Endothelial cell of umbilical vein (primary cell): Measurements from ENCODE around the gene IMPG1. TPM values are rescaled to one million over a fixed set of nuclear protein-coding genes. Genes with fewer than 3 reads are reported as not detected.

Experiments
- BruUV-seq: library from RNA; stranded (reverse); fragments of 400-500 nt; replicated peaks from 2 replicates; lab custom pipeline; 2021; lab: Mats Ljungman, UMichigan
- CTCF ChIA-PET: fragments of 300-600, 350-600 bp; sonication (Branson Sonifier 250); formaldehyde crosslinking; loops from one replicate; lab custom pipeline; 2021; ENCODE audit warnings: antibody characterized with exemption, inconsistent platforms; lab: Charles Lee
- POLR2A ChIA-PET: fragments of 300-600, 350-600 bp; sonication (Branson Sonifier 250); formaldehyde crosslinking; loops from one replicate; lab custom pipeline; 2021; ENCODE audit warnings: antibody characterized with exemption, inconsistent platforms; lab: Charles Lee
- DNase-seq: peaks from one replicate; pipeline ENCODE4 v3.0.0-alpha.2; 2011; ENCODE audit warnings: low read depth, low spot score
- FAIRE-seq: peaks from 2 replicates; lab custom pipeline; 2011; peaks lifted over from hg19 to GRCh38; lab: Jason Lieb, UNC
- H2AFZ ChIP-seq: 2 replicates; pipeline ENCODE4 v1.6.0; 2012; ENCODE audit warnings: low read depth, low read length, control low read depth, inconsistent platforms
- H3K27ac ChIP-seq: 2 replicates; pipeline ENCODE4 v1.5.1; 2011; ENCODE audit warnings: low read depth, mild to moderate bottlenecking, control low read depth, low read length, moderate library complexity; ENCODE audit not compliant: insufficient read depth
- H3K27me3 ChIP-seq, 2 experiments: 2 replicates each; pipeline versions ENCODE4 v1.6.0 to v1.6.1; 2011; ENCODE audit warnings: low read length in 2 of 2, mixed read lengths in 1 of 2; ENCODE audit not compliant: control insufficient read depth in 2 of 2, insufficient read depth in 2 of 2
- H3K36me3 ChIP-seq, 2 experiments: 2 replicates in 1 of 2; 3 replicates in 1 of 2; pipeline ENCODE4 v1.5.1; 2011; ENCODE audit warnings: low read length in 2 of 2, mild to moderate bottlenecking in 1 of 2, moderate library complexity in 1 of 2; ENCODE audit not compliant: control insufficient read depth in 2 of 2, insufficient read depth in 2 of 2; ENCODE audit errors: extremely low read depth in 1 of 2
- H3K4me1 ChIP-seq: 3 replicates; pipeline ENCODE4 v1.5.1; 2011; ENCODE audit warnings: mild to moderate bottlenecking, low read length; ENCODE audit not compliant: control insufficient read depth, insufficient read depth; ENCODE audit errors: extremely low read depth
- H3K4me2 ChIP-seq: 2 replicates; pipeline ENCODE4 v1.6.1; 2011; ENCODE audit warnings: low read length, control low read depth, mixed read lengths; ENCODE audit not compliant: insufficient read depth
- H3K4me3 ChIP-seq, 3 experiments: fragments of 200-600 bp in 1 of 3; sonication (generic), shearing (Covaris generic) in 1 of 3; replicated peaks in 1 of 3; 2 replicates each; pipeline ENCODE4 v1.5.1; 2011 to 2016; ENCODE audit warnings: control low read depth in 3 of 3, low read length in 3 of 3, mild to moderate bottlenecking in 2 of 3, inconsistent platforms in 1 of 3, low read depth in 1 of 3, moderate library complexity in 1 of 3; ENCODE audit not compliant: insufficient read depth in 1 of 3
- H3K79me2 ChIP-seq: 2 replicates; pipeline ENCODE4 v1.6.0; 2012; ENCODE audit warnings: low read length, inconsistent platforms; ENCODE audit not compliant: control insufficient read depth, insufficient read depth
- H3K9ac ChIP-seq: replicated peaks from 2 replicates; pipeline ENCODE3; 2011; ENCODE audit warnings: low read length, control low read depth; ENCODE audit not compliant: insufficient read depth; ENCODE audit errors: extremely low read depth
- H3K9me1 ChIP-seq: replicated peaks from 3 replicates; pipeline ENCODE4 v1.6.0; 2011; ENCODE audit warnings: mild to moderate bottlenecking, low read length; ENCODE audit not compliant: control insufficient read depth, insufficient read depth; ENCODE audit errors: extremely low read depth
- H3K9me3 ChIP-seq: replicated peaks from 2 replicates; pipeline ENCODE4 v1.5.1; 2012; ENCODE audit warnings: low read length, inconsistent platforms; ENCODE audit not compliant: control insufficient read depth, insufficient read depth
- H4K20me1 ChIP-seq: replicated peaks from 2 replicates; pipeline ENCODE3; 2011; ENCODE audit warnings: mild to moderate bottlenecking, low read length; ENCODE audit not compliant: control insufficient read depth, insufficient read depth; ENCODE audit errors: extremely low read depth
- CTCF ChIP-seq, 2 donors: IDR thresholded peaks; 1 replicate in 1 of 2; 2 replicates in 1 of 2; pipeline ENCODE4 v1.5.1; 2011; ENCODE audit warnings: low read length in 2 of 2, mild to moderate bottlenecking in 2 of 2, moderate library complexity in 2 of 2, control low read depth in 1 of 2, inconsistent platforms in 1 of 2, low read depth in 1 of 2; ENCODE audit not compliant: insufficient read depth in 1 of 2; ENCODE audit errors: extremely low read depth in 1 of 2
- EZH2 ChIP-seq: IDR thresholded peaks from 2 replicates; pipeline ENCODE4 v1.6.1; 2012; ENCODE audit warnings: borderline replicate concordance, low read depth, mild to moderate bottlenecking, moderate library complexity, low read length, inconsistent platforms; ENCODE audit not compliant: severe bottlenecking
- FOS ChIP-seq: IDR thresholded peaks from 2 replicates; pipeline ENCODE4 v1.6.1; 2011; ENCODE audit warnings: mild to moderate bottlenecking, low read length, moderate library complexity, borderline replicate concordance; ENCODE audit not compliant: insufficient read depth
- GATA2 ChIP-seq: IDR thresholded peaks from 2 replicates; pipeline ENCODE4 v1.7.0; 2011; ENCODE audit warnings: low read depth, mild to moderate bottlenecking, moderate library complexity, mixed read lengths, low read length; ENCODE audit not compliant: insufficient read length, insufficient read depth
- JUN ChIP-seq: IDR thresholded peaks from 2 replicates; pipeline ENCODE4 v1.6.1; 2011; ENCODE audit warnings: borderline replicate concordance, low read depth; ENCODE audit not compliant: insufficient read length, insufficient read depth
- MAX ChIP-seq: IDR thresholded peaks from 2 replicates; pipeline ENCODE4 v1.6.1; 2011; ENCODE audit not compliant: insufficient read depth, insufficient read length
- MYC ChIP-seq: IDR thresholded peaks from one replicate; pipeline ENCODE4 v1.6.1; 2011; ENCODE audit warnings: mild to moderate bottlenecking, low read depth, low read length
- POLR2A ChIP-seq: IDR thresholded peaks from 2 replicates; pipeline ENCODE4 v1.6.1; 2012; ENCODE audit warnings: low read depth, mild to moderate bottlenecking, control low read depth, low read length
- POLR2AphosphoS5 ChIP-seq: IDR thresholded peaks from 2 replicates; pipeline ENCODE4 v1.6.1; 2012; ENCODE audit warnings: low read depth, mild to moderate bottlenecking, control low read depth, low read length, moderate library complexity; ENCODE audit not compliant: insufficient read depth
- dilution Hi-C: fragments of 300-500 bp; cut with MboI; formaldehyde crosslinking; loops from one replicate; pipeline ENCODE4 v1.15.0; 2019; ENCODE audit warnings: low sequenced_read_pairs; ENCODE audit not compliant: extremely low pct_ligation_motif_present
- intact Hi-C: fragments of 100-400 bp; cut with micrococcal nuclease; formaldehyde crosslinking; loops from one replicate; pipeline ENCODE4 v1.10.0; 2022
- polyA plus RNA-seq, 4 experiments: library from polyadenylated mRNA; depleted of rRNA in 3 of 4; stranded (reverse) in 3 of 4; unstranded in 1 of 4; fragments of >200 nt; gene quantifications; 2 replicates each; pipeline versions ENCODE4 v1.2.1 to v1.2.3, GENCODE V29; 2011 to 2012; ENCODE audit warnings: missing spikeins in 1 of 4
- total RNA-seq: library from RNA; stranded (reverse); gene quantifications from 2 replicates; pipeline ENCODE4 v1.2.3, GENCODE V29; 2021

IMPG1 gene
- total and polyA plus RNA-seq, 2 donors (not counting 3 experiments of a cell fraction or from before 2014, with no cell fraction given) = not detected

- dilution Hi-C loops (no loop called here), intact Hi-C loops (no loop called here)
- no peaks in the 10 kb centered on the region for H4K20me1 ChIP-seq
- no peaks in the 10 kb centered on the region for H3K9me3 ChIP-seq
- H3K27ac ChIP-seq = no peak overlapping the region
- H2AFZ ChIP-seq = no peak overlapping the region
- no peak overlapping the region for H3K4me3 ChIP-seq
- H3K36me3 ChIP-seq = peaks cover 4 to 16% of the 10 kb centered on the region in 2 experiments
- H3K9ac ChIP-seq = no peak overlapping the region
- H3K9me1 ChIP-seq = no peaks in the 10 kb centered on the region
- FAIRE-seq = no peak
- no peak overlapping the region for H3K4me2 ChIP-seq
- no peak for DNase-seq
- H3K79me2 ChIP-seq = no peaks in the 10 kb centered on the region
- no peaks in the 10 kb centered on the region for H3K27me3 ChIP-seq
- BruUV-seq = no TSS peak
- POLR2A ChIA-PET = no interaction called here
- CTCF ChIA-PET = interaction anchor here (1.6 kb wide), 1 partner anchor 17 kb away, joined by 15 read pairs; no protein-coding TSS in a partner anchor
- no peak for TF ChIP-seq POLR2AphosphoS5
- TF ChIP-seq MYC = no peak
- TF ChIP-seq POLR2A = no peak
- TF ChIP-seq EZH2 = no peak
- no peak for TF ChIP-seq FOS
- TF ChIP-seq CTCF (IDR thresholded peaks at IDR 0.05; ENCODE audit: extremely low read depth in 1 of 2, insufficient read depth in 1 of 2, low read depth in 1 of 2, low read length in 2 of 2) = no peak
- no peak for TF ChIP-seq JUN
- no peak for TF ChIP-seq MAX
- TF ChIP-seq GATA2 = no peak
- H3K4me1 ChIP-seq = no peaks in the 10 kb centered on the region
Observed at GRCh38 chr6:75876152-75876551, 196.3 kb downstream of the IMPG1 start.
